ENCODE results near the gene LRRC9. TPM values are rescaled to one million over a fixed set of nuclear protein-coding genes. Genes with fewer than 3 reads are reported as not detected.

The LRRC9 gene
- total RNA-seq, result not detected in 2 replicates

GRCh38 chr14:59919570-59920377, at the start of gene LRRC9:
TSS of gene LRRC9 (plus strand) at chr14:59920144.

GRCh38 chr14:59870277-59871165, 49.4 kb upstream of the LRRC9 start, which contains the start of gene RTN1:
TSS of gene RTN1 (minus strand) at chr14:59870776. CDS start at chr14:59870630, 146 bp downstream.

GRCh38 chr14:60091550-60092525, 171.9 kb downstream of the LRRC9 start, which contains the start of gene PCNX4:
TSS of gene PCNX4 (plus strand) at chr14:60091923. CDS start at chr14:60107639, 15,716 bp downstream.

Other genes starting within 250 kb of the LRRC9 start
- 2.9 and 4.1 TPM in 2 replicates for gene RTN1, start 49.4 kb upstream of the LRRC9 start, total RNA-seq
- 65.4 and 69.3 TPM in 2 replicates for gene PCNX4, start 171.8 kb downstream of the LRRC9 start, total RNA-seq
- 69.7 and 81.9 TPM in 2 replicates for gene DHRS7, start 245.3 kb downstream of the LRRC9 start, total RNA-seq

Data from aortic smooth muscle cell (primary cell).